CD14-positive monocyte (primary cell): ENCODE results near the gene C4orf54. TPM values are rescaled to one million over a fixed set of nuclear protein-coding genes. Genes with fewer than 3 reads are reported as not detected.

Experiments used
- DNase-seq, 3 donors: peaks; one replicate each; pipeline ENCODE4 v3.0.0-alpha.2; 2011 to 2022
- H2AFZ ChIP-seq: 2 replicates; pipeline ENCODE4 v1.6.0; 2012; ENCODE audit warnings: mild to moderate bottlenecking, low read depth, low read length, inconsistent platforms; ENCODE audit not compliant: insufficient read depth, poor library complexity, severe bottlenecking
- H3K27ac ChIP-seq, 2 donors: 1 replicate in 1 of 2; 2 replicates in 1 of 2; pipeline ENCODE4 v1.5.1; 2012 to 2013; ENCODE audit warnings: low read length in 2 of 2, control low read depth in 1 of 2, inconsistent platforms in 1 of 2, low read depth in 1 of 2, mild to moderate bottlenecking in 1 of 2
- H3K27me3 ChIP-seq, 2 donors: one replicate each; pipeline versions ENCODE4 v1.6.0 to v1.6.1; 2011 to 2013; ENCODE audit warnings: low read length in 2 of 2; ENCODE audit not compliant: control insufficient read depth in 2 of 2, insufficient read depth in 2 of 2
- H3K36me3 ChIP-seq, 2 donors: replicated peaks in 1 of 2; 1 replicate in 1 of 2; 2 replicates in 1 of 2; pipeline versions ENCODE4 v1.5.1 to v1.6.1; 2012 to 2013; ENCODE audit warnings: low read length in 2 of 2, control low read depth in 1 of 2, inconsistent platforms in 1 of 2, mild to moderate bottlenecking in 1 of 2; ENCODE audit not compliant: insufficient read depth in 2 of 2, control insufficient read depth in 1 of 2
- H3K4me1 ChIP-seq, 2 donors: 1 replicate in 1 of 2; 2 replicates in 1 of 2; pipeline versions ENCODE4 v1.5.1 to v1.6.1; 2012 to 2013; ENCODE audit warnings: low read length in 2 of 2, control low read depth in 1 of 2, inconsistent platforms in 1 of 2, mild to moderate bottlenecking in 1 of 2, moderate library complexity in 1 of 2; ENCODE audit not compliant: insufficient read depth in 2 of 2, control insufficient read depth in 1 of 2
- H3K4me2 ChIP-seq: replicated peaks from 2 replicates; pipeline ENCODE3; 2012; ENCODE audit warnings: low read length, moderate library complexity, mild to moderate bottlenecking; ENCODE audit not compliant: poor library complexity, severe bottlenecking; ENCODE audit errors: extremely low read depth
- H3K4me3 ChIP-seq, 3 experiments: fragments of 200-600 bp in 1 of 3; sonication (generic) in 1 of 3; replicated peaks in 1 of 3; 1 replicate in 2 of 3; 2 replicates in 1 of 3; pipeline ENCODE4 v1.5.1; 2011 to 2013; ENCODE audit warnings: low read length in 3 of 3, mild to moderate bottlenecking in 3 of 3, control low read depth in 2 of 3, low read depth in 2 of 3, inconsistent platforms in 1 of 3, moderate library complexity in 1 of 3
- H3K79me2 ChIP-seq: 2 replicates; pipeline ENCODE4 v1.6.0; 2012; ENCODE audit warnings: mild to moderate bottlenecking, control low read depth, inconsistent platforms, low read length, moderate library complexity; ENCODE audit not compliant: insufficient read depth
- H3K9ac ChIP-seq: 2 replicates; pipeline ENCODE4 v1.6.0; 2017; ENCODE audit warnings: low read length, mild to moderate bottlenecking; ENCODE audit not compliant: insufficient read depth, poor library complexity, severe bottlenecking
- H3K9me3 ChIP-seq, 2 donors: replicated peaks in 1 of 2; 1 replicate in 1 of 2; 2 replicates in 1 of 2; pipeline versions ENCODE4 v1.5.1 to v1.6.1; 2012 to 2013; ENCODE audit warnings: low read length in 2 of 2, control low read depth in 1 of 2; ENCODE audit not compliant: control insufficient read depth in 1 of 2, insufficient read depth in 1 of 2
- H4K20me1 ChIP-seq: 2 replicates; pipeline ENCODE4 v1.6.0; 2012; ENCODE audit warnings: mild to moderate bottlenecking, low read length, control low read depth, moderate library complexity; ENCODE audit not compliant: insufficient read depth
- H3K27ac Mint-ChIP-seq, 7 donors: one replicate each; pipeline ENCODE4 v1.8.0; 2020; ENCODE audit warnings: mild to moderate bottlenecking in 7 of 7, mixed read lengths in 7 of 7, moderate library complexity in 6 of 7, inconsistent platforms in 2 of 7
- H3K27me3 Mint-ChIP-seq, 3 donors: one replicate each; pipeline ENCODE4 v1.8.0; 2021 to 2022; ENCODE audit warnings: low read depth in 3 of 3, mild to moderate bottlenecking in 3 of 3, mixed read lengths in 3 of 3, moderate library complexity in 3 of 3, inconsistent platforms in 1 of 3
- H3K36me3 Mint-ChIP-seq, 2 donors: one replicate each; pipeline ENCODE4 v1.8.0; 2020; ENCODE audit warnings: mixed read lengths in 2 of 2, inconsistent platforms in 1 of 2, mild to moderate bottlenecking in 1 of 2
- H3K4me1 Mint-ChIP-seq: one replicate; pipeline ENCODE4 v1.8.0; 2020; ENCODE audit warnings: mild to moderate bottlenecking, mixed read lengths
- H3K4me3 Mint-ChIP-seq, 2 donors: one replicate each; pipeline ENCODE4 v1.8.0; 2020; ENCODE audit warnings: mild to moderate bottlenecking in 2 of 2, mixed read lengths in 2 of 2, moderate library complexity in 1 of 2
- H3K9me3 Mint-ChIP-seq, 7 donors: one replicate each; pipeline ENCODE4 v1.8.0; 2020 to 2022; ENCODE audit warnings: mixed read lengths in 7 of 7, mild to moderate bottlenecking in 6 of 7, moderate library complexity in 6 of 7, inconsistent platforms in 2 of 7
- WGBS: methylation state at CpG from one replicate; pipeline ENCODE4 v1.1.5; 2013; ENCODE audit warnings: missing lambda C conversion rate; ENCODE audit not compliant: insufficient coverage; 5-methylcytosine and 5-hydroxymethylcytosine counted together
- intact Hi-C, 2 donors: fragments of 100-400 bp; cut with micrococcal nuclease; formaldehyde crosslinking; loops; one replicate each; pipeline versions ENCODE4 v1.15.0 to v1.15.1; 2023
- polyA plus RNA-seq, 3 donors: library from polyadenylated mRNA; depleted of rRNA in 1 of 3; unstranded in 2 of 3; stranded (reverse) in 1 of 3; fragments of 300-500 nt in 2 of 3; fragments of >200 nt in 1 of 3; fragmentation: Illumina TruSeq in 2 of 3; gene quantifications; 1 replicate in 2 of 3; 2 replicates in 1 of 3; pipeline ENCODE4 v1.2.3, GENCODE V29; 2012 to 2021
- TF ChIP-seq, protein P1 (sequence below): fragments of 200-600 bp; IDR thresholded peaks from one replicate; pipeline ENCODE4 v1.8.0; 2022; ENCODE audit warnings: antibody characterized with exemption, mild to moderate bottlenecking

The C4orf54 gene
- polyA plus RNA-seq, 3 donors: not detected

DNA sequence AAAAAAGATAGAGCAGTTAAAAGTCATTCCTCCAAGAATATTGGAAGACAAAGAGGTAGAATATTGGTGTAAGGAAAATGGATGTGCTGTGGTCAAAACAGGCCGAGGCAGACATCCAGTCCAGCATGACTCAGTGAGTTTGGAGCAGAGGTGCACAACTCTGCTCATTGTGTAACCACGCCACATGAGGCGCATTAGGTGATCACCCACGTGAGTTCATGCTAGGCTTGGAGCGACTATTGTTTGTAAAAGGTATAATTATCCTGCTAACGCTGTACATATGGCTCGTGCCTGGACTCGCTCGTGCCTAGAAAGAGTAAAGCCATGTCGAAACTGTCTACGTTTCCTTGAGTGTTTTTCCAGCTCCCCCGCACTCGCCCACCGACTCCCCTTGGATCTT lies 23.9 kb downstream of the C4orf54 start:
- TF ChIP-seq, protein P1, sequence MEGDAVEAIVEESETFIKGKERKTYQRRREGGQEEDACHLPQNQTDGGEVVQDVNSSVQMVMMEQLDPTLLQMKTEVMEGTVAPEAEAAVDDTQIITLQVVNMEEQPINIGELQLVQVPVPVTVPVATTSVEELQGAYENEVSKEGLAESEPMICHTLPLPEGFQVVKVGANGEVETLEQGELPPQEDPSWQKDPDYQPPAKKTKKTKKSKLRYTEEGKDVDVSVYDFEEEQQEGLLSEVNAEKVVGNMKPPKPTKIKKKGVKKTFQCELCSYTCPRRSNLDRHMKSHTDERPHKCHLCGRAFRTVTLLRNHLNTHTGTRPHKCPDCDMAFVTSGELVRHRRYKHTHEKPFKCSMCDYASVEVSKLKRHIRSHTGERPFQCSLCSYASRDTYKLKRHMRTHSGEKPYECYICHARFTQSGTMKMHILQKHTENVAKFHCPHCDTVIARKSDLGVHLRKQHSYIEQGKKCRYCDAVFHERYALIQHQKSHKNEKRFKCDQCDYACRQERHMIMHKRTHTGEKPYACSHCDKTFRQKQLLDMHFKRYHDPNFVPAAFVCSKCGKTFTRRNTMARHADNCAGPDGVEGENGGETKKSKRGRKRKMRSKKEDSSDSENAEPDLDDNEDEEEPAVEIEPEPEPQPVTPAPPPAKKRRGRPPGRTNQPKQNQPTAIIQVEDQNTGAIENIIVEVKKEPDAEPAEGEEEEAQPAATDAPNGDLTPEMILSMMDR: no peak
- Histone ChIP-seq H3K4me1 (no peaks in the 10 kb centered on the region), H3K9ac (no peak overlapping the region), H3K27ac (no peak overlapping the region), H4K20me1 (no peaks in the 10 kb centered on the region), H3K27me3 (no peaks in the 10 kb centered on the region), H3K4me2 (no peak overlapping the region), H3K79me2 (no peaks in the 10 kb centered on the region), H3K9me3 (no peaks in the 10 kb centered on the region), H3K36me3 (no peaks in the 10 kb centered on the region), H2AFZ (no peak overlapping the region), H3K4me3 (no peak overlapping the region)
- H3K4me1 Mint-ChIP-seq: no peaks in the 10 kb centered on the region
- H3K36me3 Mint-ChIP-seq: no peaks in the 10 kb centered on the region
- no peak for DNase-seq
- intact Hi-C loops: no loop called here
- H3K9me3 Mint-ChIP-seq: no peaks in the 10 kb centered on the region
- 83% methylated on average over 7 of the region's 14 CpGs for WGBS
- H3K27me3 Mint-ChIP-seq: peaks cover 0 to 2% (median 0%) of the 10 kb centered on the region in 3 donors
- no peak overlapping the region for H3K27ac Mint-ChIP-seq
- no peak overlapping the region for H3K4me3 Mint-ChIP-seq

DNA sequence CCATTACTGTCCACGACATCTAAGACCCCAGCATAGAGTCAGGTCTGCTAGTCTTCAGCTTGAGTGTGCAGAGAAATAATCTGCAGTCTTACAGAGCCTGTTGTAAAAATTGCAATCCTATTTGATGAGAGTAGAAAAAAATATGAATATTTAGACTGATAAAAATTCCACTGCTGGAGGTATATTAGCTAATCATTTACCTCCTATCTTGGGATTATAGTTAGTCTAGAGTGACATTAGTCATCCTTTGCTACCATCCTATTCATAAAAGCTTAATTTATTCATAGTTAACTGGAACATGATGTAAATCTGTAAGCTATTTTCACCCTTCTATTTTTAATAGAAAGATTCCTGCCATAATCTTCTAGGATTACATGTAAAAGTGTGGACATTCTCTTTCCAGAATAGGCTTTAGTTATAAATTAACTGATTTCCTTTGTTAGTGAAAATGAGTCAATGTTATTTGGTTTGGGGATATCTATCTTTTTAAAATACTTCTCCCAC lies 26.7 kb downstream of the C4orf54 start:
- Mint-ChIP-seq H3K4me1 (no peaks in the 10 kb centered on the region), H3K27me3 (no peaks in the 10 kb centered on the region), H3K9me3 (no peaks in the 10 kb centered on the region), H3K36me3 (no peaks in the 10 kb centered on the region), H3K4me3 (no peak overlapping the region), H3K27ac (no peak overlapping the region)
- Histone ChIP-seq H3K9me3 (no peaks in the 10 kb centered on the region), H3K4me3 (no peak overlapping the region), H3K27ac (no peak overlapping the region), H3K27me3 (no peaks in the 10 kb centered on the region), H3K79me2 (no peaks in the 10 kb centered on the region), H3K4me2 (no peak overlapping the region), H3K36me3 (no peaks in the 10 kb centered on the region), H2AFZ (no peak overlapping the region), H3K9ac (no peak overlapping the region), H4K20me1 (no peaks in the 10 kb centered on the region), H3K4me1 (no peaks in the 10 kb centered on the region)
- DNase-seq: no peak
- no CpG with 5 or more reads among the region's 1 CpG for WGBS
- intact Hi-C loops: no loop called here
- TF ChIP-seq, protein P1: no peak
